ENCODE measurements around the gene PLA2G7. TPM values are rescaled to one million over a fixed set of nuclear protein-coding genes. Genes with fewer than 3 reads are reported as not detected.
A peak's percentile ranks its signal among the peaks of the same experiment; 100 is the strongest.

PLA2G7 gene
- 30.7 TPM for total RNA-seq (2013)
- polyA plus RNA-seq: 10 to 100 TPM; 10.2 to 53.5 (median 24.4) TPM
- polyA minus RNA-seq: 6.8 and 10.1 TPM in 2 replicates
- total RNA-seq: 11.8 to 93.0 (median 23.4) reads per million in 11 experiments

- Histone ChIP-seq H2AFZ (ENCODE audit: insufficient read depth, low read depth, low read length, poor library complexity, severe bottlenecking) (peak within 1 kb of the TSS; percentile 88), H3K27ac (ENCODE audit: low read depth in 1 of 2, low read length in 2 of 2) (peak within 1 kb of the TSS; percentile 33 to 67), H3K79me2 (ENCODE audit: insufficient read depth, low read length) (no peaks in the 10 kb centered on the region), H3K27me3 (ENCODE audit: control insufficient read depth in 2 of 2, insufficient read depth in 2 of 2, low read length in 2 of 2) (peaks cover 9 to 14% of the 10 kb centered on the region in 2 donors), H3K4me2 (replicated peaks; ENCODE audit: extremely low read depth, low read length, poor library complexity, severe bottlenecking) (peak within 1 kb of the TSS; percentile 92), H3K9ac (ENCODE audit: insufficient read depth, low read length, poor library complexity, severe bottlenecking) (peak within 1 kb of the TSS; percentile 78), H3K4me1 (ENCODE audit: control insufficient read depth in 1 of 2, insufficient read depth in 2 of 2, low read length in 2 of 2) (peaks cover 43 to 62% of the 10 kb centered on the region in 2 donors), H4K20me1 (ENCODE audit: insufficient read depth, low read length) (no peaks in the 10 kb centered on the region), H3K4me3 (replicated peaks in 1 of 3; ENCODE audit: low read depth in 2 of 3, low read length in 3 of 3) (peak within 1 kb of the TSS; percentile 75 to 89 (median 81)), H3K36me3 (replicated peaks in 1 of 2; ENCODE audit: control insufficient read depth in 1 of 2, insufficient read depth in 2 of 2, low read length in 2 of 2) (no peaks in the 10 kb centered on the region), H3K9me3 (replicated peaks in 1 of 2; ENCODE audit: control insufficient read depth in 1 of 2, insufficient read depth in 1 of 2, low read length in 2 of 2) (no peaks in the 10 kb centered on the region)
- intact Hi-C loops (cut with micrococcal nuclease): loop anchor here (5.0 kb wide), 1 partner anchor 37 kb away; no protein-coding TSS in a partner anchor
- H3K9me3 Mint-ChIP-seq: peaks cover 0 to 6% (median 5%) of the 10 kb centered on the region in 7 donors
- peaks cover 59% of the 10 kb centered on the region for H3K4me1 Mint-ChIP-seq
- TF ChIP-seq CTCF (IDR thresholded peaks at IDR 0.05): no peak
- peaks cover 26 to 30% of the 10 kb centered on the region in 2 donors for H3K36me3 Mint-ChIP-seq
- H3K27me3 Mint-ChIP-seq (ENCODE audit: low read depth in 3 of 3): peaks cover 12 to 43% (median 33%) of the 10 kb centered on the region in 3 donors
- WGBS (ENCODE audit: insufficient coverage): under 1% methylated on average over 66 of the region's 73 CpGs
- peak within 1 kb of the TSS; percentile 96 for H3K4me3 Mint-ChIP-seq
- H3K27ac Mint-ChIP-seq: peak within 1 kb of the TSS; percentile 81 to 93 (median 87)
- peak; percentile 17 to 33 (median 24) for DNase-seq
These were observed at the start of gene PLA2G7 for GRCh38 chr6:46734867-46735719. PLA2G7 (minus strand) TSS chr6:46735375; CDS start chr6:46722891, 12,484 bp downstream.

GRCh38 chr6:46784535-46784934 lies 49.4 kb upstream of the PLA2G7 start:
- Mint-ChIP-seq H3K9me3 (no peaks in the 10 kb centered on the region), H3K36me3 (no peaks in the 10 kb centered on the region), H3K4me1 (peaks cover 7% of the 10 kb centered on the region), H3K4me3 (no peak overlapping the region), H3K27ac (no peak overlapping the region), H3K27me3 (ENCODE audit: low read depth in 3 of 3) (peaks cover 0 to 5% (median 0%) of the 10 kb centered on the region in 3 donors)
- no peak overlapping the region for H3K27ac ChIP-seq (ENCODE audit: low read depth in 1 of 2, low read length in 2 of 2)
- no peaks in the 10 kb centered on the region for H3K27me3 ChIP-seq (ENCODE audit: control insufficient read depth in 2 of 2, insufficient read depth in 2 of 2, low read length in 2 of 2)
- no peak overlapping the region for H3K9ac ChIP-seq (ENCODE audit: insufficient read depth, low read length, poor library complexity, severe bottlenecking)
- H3K79me2 ChIP-seq (ENCODE audit: insufficient read depth, low read length): no peaks in the 10 kb centered on the region
- no peaks in the 10 kb centered on the region for H3K36me3 ChIP-seq (replicated peaks in 1 of 2; ENCODE audit: control insufficient read depth in 1 of 2, insufficient read depth in 2 of 2, low read length in 2 of 2)
- no peak for TF ChIP-seq CTCF (IDR thresholded peaks at IDR 0.05)
- H3K9me3 ChIP-seq (replicated peaks in 1 of 2; ENCODE audit: control insufficient read depth in 1 of 2, insufficient read depth in 1 of 2, low read length in 2 of 2): no peaks in the 10 kb centered on the region
- intact Hi-C loops (cut with micrococcal nuclease): no loop called here
- WGBS (ENCODE audit: insufficient coverage): no CpG with 5 or more reads among the region's 1 CpG
- H3K4me2 ChIP-seq (replicated peaks; ENCODE audit: extremely low read depth, low read length, poor library complexity, severe bottlenecking): no peak overlapping the region
- peaks cover 0 to 4% of the 10 kb centered on the region in 2 donors for H3K4me1 ChIP-seq (ENCODE audit: control insufficient read depth in 1 of 2, insufficient read depth in 2 of 2, low read length in 2 of 2)
- no peak overlapping the region for H3K4me3 ChIP-seq (replicated peaks in 1 of 3; ENCODE audit: low read depth in 2 of 3, low read length in 3 of 3)
- H4K20me1 ChIP-seq (ENCODE audit: insufficient read depth, low read length): no peaks in the 10 kb centered on the region
- no peak overlapping the region for H2AFZ ChIP-seq (ENCODE audit: insufficient read depth, low read depth, low read length, poor library complexity, severe bottlenecking)
- no peak for DNase-seq

Data from CD14-positive monocyte (primary cell).